Measurements from ENCODE around the gene PCSK4.

Gene PCSK4

GRCh38 chr19:1475751-1476437 is 14.3 kb downstream of the PCSK4 start:
- Histone ChIP-seq H3K4me1 (ENCODE audit: control insufficient read depth, low read length) (peaks cover 29% of the 10 kb centered on the region), H3F3A (ENCODE audit: control insufficient read depth, insufficient read depth) (0 out of 2 replicates have a peak, but pooled peaks cover 6% of the 10 kb centered on the region)

GRCh38 chr19:1474765-1475351 is 15.3 kb downstream of the PCSK4 start:
- H3K27ac ChIP-seq (ENCODE audit: low read depth, low read length): no peak overlapping the region
- no peaks in the 10 kb centered on the region for H3K9me2 ChIP-seq (replicated peaks; ENCODE audit: control insufficient read depth, low read length)
- peaks cover 37% of the 10 kb centered on the region for H3K4me1 ChIP-seq (ENCODE audit: control insufficient read depth, low read length)
- no peak overlapping the region for H3K4me3 ChIP-seq (ENCODE audit: low read length)
- no peak overlapping the region for H3K4me2 ChIP-seq (ENCODE audit: low read length)
- H3K27me3 ChIP-seq (ENCODE audit: control insufficient read depth, low read length): peaks cover 26% of the 10 kb centered on the region
- H3K9me3 ChIP-seq (ENCODE audit: control insufficient read depth, insufficient read depth, low read length): no peaks in the 10 kb centered on the region
- 0 out of 2 replicates have a peak, but pooled peaks cover 4% of the 10 kb centered on the region for H3F3A ChIP-seq (ENCODE audit: control insufficient read depth, insufficient read depth)
- H3K36me3 ChIP-seq (ENCODE audit: control insufficient read depth, low read length): peaks cover 9% of the 10 kb centered on the region
- TF ChIP-seq EZH2phosphoT487 (IDR thresholded peaks at IDR 0.05; ENCODE audit: borderline replicate concordance, low read length) (no peak), CTCF (IDR thresholded peaks at IDR 0.05; ENCODE audit: low read depth, low read length, poor library complexity, severe bottlenecking) (no peak)
- H4K20me1 ChIP-seq (ENCODE audit: control insufficient read depth, insufficient read depth, low read depth, low read length): peaks cover 19% of the 10 kb centered on the region; the same call in 1 of the 2 replicates
- H3K79me2 ChIP-seq (ENCODE audit: control insufficient read depth, low read length): peaks cover 28% of the 10 kb centered on the region

More at GRCh38 chr19:1475751-1476437, 14.3 kb downstream of the PCSK4 start:
- TF ChIP-seq CTCF (IDR thresholded peaks at IDR 0.05; ENCODE audit: low read depth, low read length, poor library complexity, severe bottlenecking) (no peak), EZH2phosphoT487 (IDR thresholded peaks at IDR 0.05; ENCODE audit: borderline replicate concordance, low read length) (no peak)
- H4K20me1 ChIP-seq (ENCODE audit: control insufficient read depth, insufficient read depth, low read depth, low read length): peaks cover 17% of the 10 kb centered on the region; the same call in 1 of the 2 replicates
- H3K27ac ChIP-seq (ENCODE audit: low read depth, low read length): no peak overlapping the region
- H3K9me2 ChIP-seq (replicated peaks; ENCODE audit: control insufficient read depth, low read length): no peaks in the 10 kb centered on the region
- no peaks in the 10 kb centered on the region for H3K9me3 ChIP-seq (ENCODE audit: control insufficient read depth, insufficient read depth, low read length)
- no peak overlapping the region for H3K4me2 ChIP-seq (ENCODE audit: low read length)
- H3K27me3 ChIP-seq (ENCODE audit: control insufficient read depth, low read length): peaks cover 15% of the 10 kb centered on the region
- H3K4me3 ChIP-seq (ENCODE audit: low read length): no peak overlapping the region
- H3K79me2 ChIP-seq (ENCODE audit: control insufficient read depth, low read length): peaks cover 28% of the 10 kb centered on the region
- peaks cover 9% of the 10 kb centered on the region for H3K36me3 ChIP-seq (ENCODE audit: control insufficient read depth, low read length)

- peaks cover 28% of the 10 kb centered on the region for H3K79me2 ChIP-seq (ENCODE audit: control insufficient read depth, low read length)
- no peak overlapping the region for H3K27ac ChIP-seq (ENCODE audit: low read depth, low read length)
- no peaks in the 10 kb centered on the region for H3K9me3 ChIP-seq (ENCODE audit: control insufficient read depth, insufficient read depth, low read length)
- 0 out of 2 replicates have a peak, but pooled peaks cover 4% of the 10 kb centered on the region for H3F3A ChIP-seq (ENCODE audit: control insufficient read depth, insufficient read depth)
- H3K9me2 ChIP-seq (replicated peaks; ENCODE audit: control insufficient read depth, low read length): no peaks in the 10 kb centered on the region
- H4K20me1 ChIP-seq (ENCODE audit: control insufficient read depth, insufficient read depth, low read depth, low read length): peaks cover 19% of the 10 kb centered on the region; the same call in 1 of the 2 replicates
- TF ChIP-seq CTCF (IDR thresholded peaks at IDR 0.05; ENCODE audit: low read depth, low read length, poor library complexity, severe bottlenecking): no peak
- no peak for TF ChIP-seq EZH2phosphoT487 (IDR thresholded peaks at IDR 0.05; ENCODE audit: borderline replicate concordance, low read length)
- H3K4me3 ChIP-seq (ENCODE audit: low read length): no peak overlapping the region
- peaks cover 29% of the 10 kb centered on the region for H3K27me3 ChIP-seq (ENCODE audit: control insufficient read depth, low read length)
- H3K4me1 ChIP-seq (ENCODE audit: control insufficient read depth, low read length): peaks cover 32% of the 10 kb centered on the region
- H3K36me3 ChIP-seq (ENCODE audit: control insufficient read depth, low read length): peaks cover 9% of the 10 kb centered on the region
- no peak overlapping the region for H3K4me2 ChIP-seq (ENCODE audit: low read length)
Observed at GRCh38 chr19:1474011-1474764, 16.0 kb downstream of the PCSK4 start.

Measured in DOHH2 (cell line).